Measurements from ENCODE around the gene DYSF.

- TF ChIP-seq SUZ12 (IDR thresholded peaks at IDR 0.05) (no peak), BHLHE40 (IDR thresholded peaks at IDR 0.05; ENCODE audit: borderline replicate concordance) (no peak), SP1 (IDR thresholded peaks at IDR 0.05) (no peak), ARNT (IDR thresholded peaks at IDR 0.05) (no peak), L3MBTL2 (conservative IDR thresholded peaks at IDR 0.05) (no peak), FOXA1 (IDR thresholded peaks at IDR 0.05) (no peak), FOXM1 (IDR thresholded peaks at IDR 0.05; ENCODE audit: borderline replicate concordance) (no peak), CTBP1 (IDR thresholded peaks at IDR 0.05; ENCODE audit: borderline replicate concordance) (no peak), ELF4 (IDR thresholded peaks at IDR 0.05) (no peak)
Observed at GRCh38 chr2:71478806-71479205, 25.4 kb downstream of the DYSF start.
